ENCODE results near the gene ANKRD60.

- TF ChIP-seq CTCF (conservative IDR thresholded peaks at IDR 0.05; ENCODE audit: low read depth, low read length) (no peak), EZH2 (IDR thresholded peaks at IDR 0.05; ENCODE audit: borderline replicate concordance, low read depth, low read length, poor library complexity, severe bottlenecking) (no peak)
These were observed 12.0 kb upstream of the ANKRD60 start for GRCh38 chr20:58240471-58240870.

All from A673 (cell line).